Right lung (tissue), 5 donors: ENCODE results near the gene HSH2D. TPM values are rescaled to one million over a fixed set of nuclear protein-coding genes. Genes with fewer than 3 reads are reported as not detected.

ENCODE experiments used
- polyA plus RNA-seq, 5 donors: library from polyadenylated mRNA; unstranded; fragments of 120-200 nt; gene quantifications; one replicate each; pipeline versions ENCODE4 v1.2.1 to v1.2.3, GENCODE V29; 2013; ENCODE audit warnings: inconsistent platforms in 1 of 5, low replicate concordance in 1 of 5; ENCODE audit not compliant: insufficient read length in 5 of 5, insufficient read depth in 1 of 5

HSH2D gene
- polyA plus RNA-seq, 5 donors, result 1.2 to 2.4 (median 2.2) TPM

Other genes with a start within 250 kb of the HSH2D start
- gene CYP4F2, start 245.6 kb upstream of the HSH2D start, polyA plus RNA-seq, result not detected
- gene CYP4F11, start 209.2 kb upstream of the HSH2D start, polyA plus RNA-seq, result not detected
- not detected for gene OR10H4, start 194.7 kb upstream of the HSH2D start, polyA plus RNA-seq
- 100 to 1,000 TPM; 547 to 685 (median 592) TPM for gene TPM4, start 67.2 kb upstream of the HSH2D start, polyA plus RNA-seq
- 100 to 1,000 TPM in 1 of 5 donors, 10 to 100 TPM in 4; 63.1 to 101 (median 72.9) TPM for gene RAB8A, start 31.8 kb upstream of the HSH2D start, polyA plus RNA-seq
- not detected for gene CIB3, start 29.8 kb downstream of the HSH2D start, polyA plus RNA-seq
- 100 to 1,000 TPM in 4 of 5 donors, 10 to 100 TPM in 1; 97.1 to 118 (median 108) TPM for gene FAM32A, start 41.7 kb downstream of the HSH2D start, polyA plus RNA-seq
- gene AP1M1, start 54.2 kb downstream of the HSH2D start, polyA plus RNA-seq, result 10 to 100 TPM; 42.7 to 62.5 (median 45.7) TPM
- gene KLF2, start 181.1 kb downstream of the HSH2D start, polyA plus RNA-seq, result 10 to 100 TPM; 15.3 to 47.8 (median 31.4) TPM